SW480 (cell line): ENCODE measurements around the gene LRRC26.
"Not testable (repeated sequence)": the region's sequence is repeated elsewhere in the genome, so short reads cannot be mapped to it uniquely, and the experiment has no call there.

Experiments
- DNase-seq: peaks from one replicate; pipeline ENCODE4 v3.0.0-alpha.2; 2016; ENCODE audit warnings: low spot score

The LRRC26 gene

DNA sequence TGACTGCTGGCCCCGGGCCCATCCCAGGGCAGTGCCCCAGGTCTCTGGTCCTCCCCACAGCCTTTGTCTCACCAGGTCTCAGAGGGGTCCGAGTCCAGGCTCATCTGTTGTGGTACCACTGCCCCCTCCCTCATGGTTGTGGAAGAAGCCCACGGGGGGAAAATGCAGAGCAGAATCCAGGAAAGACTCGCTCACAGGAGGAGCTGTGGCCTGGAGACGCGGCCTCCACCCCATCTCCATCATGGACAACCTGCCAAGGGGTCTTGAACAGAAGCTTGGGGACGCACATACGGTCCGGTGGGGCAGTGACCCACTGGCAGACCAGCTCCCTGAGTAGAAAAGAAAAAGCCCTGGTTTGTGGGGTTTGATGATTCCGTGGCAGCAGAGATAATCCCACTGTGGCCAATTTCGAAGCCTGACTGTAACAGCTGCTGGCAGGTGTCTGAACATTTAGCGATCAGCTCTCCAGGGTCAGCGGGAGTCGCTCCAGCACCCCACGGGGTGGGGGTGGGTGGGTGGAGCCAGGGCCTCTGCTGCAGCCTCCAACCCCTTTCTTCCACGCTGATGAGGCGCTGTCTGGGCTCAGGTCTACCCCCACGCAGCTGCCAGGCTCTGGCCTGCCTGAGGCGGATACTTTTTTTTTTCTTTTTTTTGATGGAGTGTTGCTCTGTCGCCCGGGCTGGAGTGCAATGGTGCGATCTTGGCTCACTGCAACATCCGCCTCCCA is 32.8 kb downstream of the LRRC26 start:
- DNase-seq, result no peak

GRCh38 chr9:137136261-137136880 is 33.5 kb downstream of the LRRC26 start:
- no peak for DNase-seq

- not testable (repeated sequence) for DNase-seq
These were observed 34.7 kb downstream of the LRRC26 start for GRCh38 chr9:137135154-137135553.

GRCh38 chr9:137134191-137134590 is 35.7 kb downstream of the LRRC26 start:
- DNase-seq, result no peak

DNA sequence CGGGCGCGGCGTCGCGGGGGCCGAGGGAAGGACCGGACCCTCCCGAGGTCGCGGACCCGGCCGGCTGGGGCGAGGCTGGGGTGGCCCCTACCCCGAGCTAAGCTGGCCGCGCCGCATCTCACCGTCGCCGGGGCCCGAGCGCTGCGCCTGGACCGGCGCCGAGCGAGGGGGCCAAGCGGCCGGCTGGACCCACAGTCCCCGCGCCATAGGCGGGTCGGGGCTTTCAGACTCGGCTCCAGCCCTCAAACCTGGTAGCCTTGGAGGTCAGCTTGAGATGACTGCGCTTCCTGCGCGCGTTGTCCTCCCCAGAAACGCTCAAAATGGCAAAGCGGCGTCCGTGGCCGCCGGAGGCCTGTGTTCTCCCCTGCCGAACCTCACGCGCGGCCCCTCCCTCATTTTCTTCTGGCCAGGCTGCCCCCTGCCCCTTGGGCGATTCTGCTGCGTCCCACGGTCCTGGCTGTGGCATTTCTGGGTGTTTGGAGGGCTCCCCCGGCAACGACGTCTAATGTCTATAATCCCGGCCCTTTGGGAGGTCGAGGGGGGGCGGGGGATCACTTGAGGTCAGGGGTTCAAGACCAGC is 39.6 kb downstream of the LRRC26 start:
- DNase-seq, result no peak

GRCh38 chr9:137129456-137130175 is 40.2 kb downstream of the LRRC26 start:
- DNase-seq, result peak; percentile 87

DNA sequence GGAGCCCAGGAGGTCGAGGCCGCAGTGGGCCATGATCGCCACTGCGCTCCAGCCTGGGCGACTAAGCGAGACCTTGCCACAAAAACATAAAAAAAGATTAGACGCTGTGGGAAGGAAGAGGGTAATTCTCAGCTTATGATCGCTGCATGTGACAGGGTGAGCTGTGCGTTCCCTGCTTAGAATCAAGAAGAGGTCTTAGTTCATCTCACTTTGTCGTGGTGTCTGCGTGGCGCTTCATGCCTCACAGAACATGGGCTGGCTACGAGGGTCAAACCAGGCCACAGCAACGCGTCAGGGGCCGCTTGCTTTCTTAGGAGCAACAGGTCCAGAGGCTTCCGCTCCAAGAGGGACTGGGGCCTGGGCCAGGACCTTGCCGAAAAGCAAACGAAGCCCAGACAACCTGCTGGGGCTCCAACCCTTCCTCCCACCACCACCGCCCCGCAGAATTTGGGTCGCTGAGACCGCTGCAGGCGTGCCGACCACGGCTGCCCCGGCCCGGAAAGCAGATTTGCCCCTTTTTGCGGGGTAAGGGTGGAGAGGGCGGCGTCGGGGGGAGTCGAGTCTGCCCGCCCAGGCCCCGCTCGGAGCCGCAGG is 40.9 kb downstream of the LRRC26 start:
- no peak for DNase-seq

DNA sequence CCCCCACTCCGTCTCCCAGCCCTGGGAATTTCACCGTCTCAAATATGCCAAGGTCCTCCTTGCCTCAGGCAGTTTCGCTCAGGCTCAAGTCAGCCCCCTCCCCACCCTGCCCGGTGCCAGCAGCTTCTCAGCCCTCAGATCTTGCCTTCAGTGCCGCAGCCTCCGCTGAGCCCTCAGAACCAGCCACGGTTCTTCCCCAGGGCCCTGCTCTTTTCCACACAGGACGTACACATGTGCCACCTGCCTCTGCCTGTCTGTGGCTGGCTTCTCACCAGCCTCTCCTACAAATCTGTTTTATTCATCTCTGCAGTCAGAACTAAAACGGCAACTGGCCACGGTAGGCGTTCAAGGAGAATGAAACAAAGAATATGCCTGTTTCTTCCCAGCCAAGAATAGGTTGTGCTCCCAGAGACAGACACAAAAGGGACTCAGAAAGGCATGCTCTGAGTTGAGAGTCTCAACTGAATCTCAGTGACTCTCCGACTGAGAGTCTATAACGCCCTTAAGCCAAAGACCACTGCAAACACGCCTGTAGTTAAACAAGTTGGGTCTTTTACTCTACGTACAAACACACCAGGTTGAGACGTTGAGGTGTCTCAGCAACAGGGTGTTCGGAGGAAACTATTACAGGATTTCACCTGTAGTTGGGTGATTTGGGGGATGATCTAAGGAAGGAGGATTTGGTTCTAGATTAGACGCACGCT is 41.5 kb downstream of the LRRC26 start:
- DNase-seq, result no peak

- no peak for DNase-seq
These were observed 42.3 kb downstream of the LRRC26 start for GRCh38 chr9:137127301-137128157.

DNA sequence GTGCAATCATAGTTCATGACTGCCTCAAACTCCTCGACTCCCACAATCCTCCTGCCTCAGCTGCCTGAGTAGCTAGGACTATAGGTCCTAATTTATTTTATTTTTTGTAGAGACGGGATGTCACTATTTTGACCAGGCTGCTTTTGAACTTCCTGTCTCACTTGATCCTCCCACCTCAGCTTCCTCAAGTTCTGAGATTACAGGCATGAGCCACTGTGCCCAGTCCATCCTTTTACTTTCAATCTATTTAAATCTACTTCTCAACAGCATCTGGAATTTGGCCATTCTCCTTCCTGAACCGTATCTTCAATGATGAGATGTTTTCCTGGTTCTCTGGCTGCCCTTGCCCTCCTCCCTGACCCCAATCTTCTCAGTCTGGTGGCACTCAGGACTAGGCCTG is 43.1 kb downstream of the LRRC26 start:
- DNase-seq, result no peak

- not testable (repeated sequence) for DNase-seq
These were observed 45.8 kb downstream of the LRRC26 start for GRCh38 chr9:137123952-137124462.

DNA sequence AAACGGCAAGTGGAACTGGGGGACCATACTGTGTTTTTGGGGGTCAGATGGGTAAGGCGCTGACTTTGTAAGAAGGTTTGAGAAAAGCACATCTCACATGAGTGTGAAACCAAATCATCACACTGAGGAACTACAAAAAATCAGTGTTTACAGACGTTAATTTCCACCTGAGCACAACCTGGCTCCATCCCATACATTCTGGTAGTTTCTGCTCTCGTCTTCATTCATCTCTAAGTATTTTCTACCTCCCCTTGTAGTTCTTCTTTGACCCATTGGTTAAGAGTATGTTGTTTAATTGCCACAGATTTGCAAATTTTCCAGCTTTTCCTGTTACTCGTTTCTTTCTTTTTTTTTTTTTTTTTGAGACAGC is 46.4 kb downstream of the LRRC26 start:
- DNase-seq, result no peak

DNA sequence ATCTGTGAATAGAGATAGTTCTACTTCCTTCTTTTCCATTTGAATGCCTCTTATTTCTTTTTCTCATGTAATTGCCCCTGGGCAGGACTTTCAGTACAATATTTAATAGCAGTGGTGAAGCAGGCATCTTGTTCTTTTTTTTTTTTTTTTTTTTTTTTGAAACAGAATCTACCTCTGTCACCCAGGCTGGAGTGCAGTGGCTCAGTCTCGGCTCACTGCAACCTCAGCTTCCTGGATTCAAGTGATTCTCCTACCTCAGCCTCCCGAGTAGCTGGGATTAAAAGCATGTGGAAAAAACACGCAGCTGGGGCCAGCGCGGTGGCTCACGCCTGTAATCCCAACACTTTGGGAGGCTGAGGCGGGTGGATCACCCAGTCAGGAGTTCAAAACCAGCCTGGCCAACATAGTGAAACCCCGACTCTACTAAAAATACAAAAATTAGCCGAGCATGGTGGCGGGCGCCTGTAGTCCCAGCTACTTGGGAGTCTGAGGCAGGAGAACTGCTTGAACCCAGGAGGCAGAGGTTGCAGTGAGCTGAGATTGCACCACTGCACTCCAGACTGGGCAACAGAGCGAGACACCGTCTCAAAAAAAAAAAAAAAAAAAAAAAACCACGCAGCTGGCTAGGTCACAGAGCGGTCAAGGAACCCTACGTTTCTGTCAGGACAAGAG is 46.9 kb downstream of the LRRC26 start:
- not testable (repeated sequence) for DNase-seq

- DNase-seq, result not testable (repeated sequence)
These were observed 47.7 kb downstream of the LRRC26 start for GRCh38 chr9:137121927-137122795.
